DMS153 (cell line): ENCODE results near the gene HNRNPK.

Source experiments
- DNase-seq: peaks from one replicate; lab custom pipeline; 2025; lab: John Stamatoyannopoulos, UW

The HNRNPK gene

DNA sequence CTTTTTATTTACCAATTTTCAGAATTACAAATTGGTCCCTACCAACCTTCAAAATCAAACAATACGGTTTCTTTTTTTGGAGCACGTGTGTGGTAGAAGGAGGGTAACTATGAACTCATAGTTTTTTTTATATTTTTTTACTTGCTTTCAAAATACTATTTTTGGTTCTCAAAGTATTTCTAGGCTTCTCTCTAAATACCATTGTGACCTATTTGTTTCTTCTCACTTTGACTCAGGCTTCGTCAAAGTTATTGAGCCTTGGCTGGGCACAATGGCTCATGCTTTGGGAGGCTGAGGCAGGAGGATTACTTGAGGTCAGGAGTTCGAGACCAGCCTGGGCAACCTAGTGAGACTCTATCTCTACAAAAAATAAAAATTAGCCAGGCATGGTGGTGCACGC is 47.2 kb downstream of the HNRNPK start:
- DNase-seq: no peak

DNA sequence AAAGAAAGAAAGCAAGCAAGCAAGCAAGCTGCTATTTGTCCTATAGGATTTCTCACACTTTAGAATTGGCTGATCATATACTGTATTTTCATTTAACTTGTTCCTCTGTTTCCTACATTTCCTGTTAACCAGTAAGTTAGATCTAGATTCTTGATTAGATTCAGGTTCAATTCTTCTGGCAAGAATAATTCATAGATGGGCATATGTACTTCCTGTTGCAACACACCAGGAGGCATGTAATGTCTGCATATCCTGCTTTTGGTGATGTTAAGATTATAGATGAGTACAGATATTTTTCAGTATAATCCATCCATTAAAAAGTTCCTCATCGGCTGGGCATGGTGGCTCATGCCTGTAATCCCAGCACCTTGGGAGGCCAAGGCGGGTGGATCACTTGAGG is 48.0 kb downstream of the HNRNPK start:
- no peak for DNase-seq

DNA sequence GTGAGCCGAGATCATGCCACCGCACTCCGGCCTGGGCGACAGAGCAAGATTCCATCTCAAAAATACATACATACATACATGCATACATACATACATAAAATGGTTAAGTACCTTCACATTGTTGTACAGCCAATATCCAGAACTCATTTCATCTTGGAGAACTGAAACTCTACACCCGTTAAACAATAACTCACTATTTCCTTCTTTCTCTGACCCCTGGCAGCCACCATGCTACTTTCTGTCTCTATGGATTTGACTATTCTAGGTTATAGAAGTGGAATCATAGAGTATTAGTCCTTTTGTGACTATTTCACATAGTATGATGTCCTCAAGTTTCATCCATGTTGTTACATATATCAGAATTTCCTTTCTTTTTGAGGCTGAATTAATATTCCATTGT is 49.1 kb downstream of the HNRNPK start:
- DNase-seq: no peak

- DNase-seq: no peak
Observed at GRCh38 chr9:83927591-83927990, 52.4 kb downstream of the HNRNPK start.

DNA sequence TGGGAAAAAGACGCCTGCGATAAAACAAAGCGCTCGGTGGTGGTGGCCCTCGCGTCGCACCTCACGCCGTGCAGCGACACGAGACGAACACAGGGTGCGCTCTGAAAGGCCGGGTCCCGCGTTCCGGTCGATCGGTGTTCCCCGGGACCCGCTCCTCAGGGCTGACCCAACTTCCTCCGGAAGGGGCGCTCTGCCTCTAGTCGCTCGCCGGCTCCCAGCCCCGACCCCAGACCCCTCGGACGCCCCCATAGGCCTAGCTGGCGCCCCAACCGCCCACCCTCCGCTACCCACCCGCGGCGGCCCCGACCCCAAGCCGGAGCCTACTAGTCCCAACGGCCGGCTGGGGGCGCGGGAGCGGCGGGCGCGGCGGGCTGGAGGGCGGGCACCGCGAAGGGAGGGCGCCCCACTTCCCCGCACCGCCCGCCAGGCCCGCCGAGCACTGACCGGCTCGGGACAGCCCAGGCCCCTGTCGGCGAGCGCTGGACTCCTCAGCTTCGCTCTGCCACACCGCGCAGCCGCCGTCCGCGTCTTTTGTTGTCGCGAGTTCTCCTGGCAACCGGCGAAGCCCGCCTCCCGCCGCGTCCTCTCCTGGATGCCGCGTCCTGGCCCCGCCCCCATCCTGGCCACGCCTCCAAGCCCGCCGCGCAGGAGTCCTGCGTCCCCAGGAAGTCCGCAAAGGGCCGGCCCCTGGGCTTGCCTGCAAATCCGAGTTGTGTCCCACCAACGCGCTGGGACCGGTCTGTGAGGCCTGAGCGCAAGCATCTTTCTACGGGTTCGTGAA is 58.9 kb downstream of the HNRNPK start, which contains the start of gene KIF27:
Gene KIF27, minus strand, starts transcription at position 506 of the 781 bp plus-strand sequence. CDS start 5,841 bp downstream, outside the sequence.
- DNase-seq: peak; percentile 94

DNA sequence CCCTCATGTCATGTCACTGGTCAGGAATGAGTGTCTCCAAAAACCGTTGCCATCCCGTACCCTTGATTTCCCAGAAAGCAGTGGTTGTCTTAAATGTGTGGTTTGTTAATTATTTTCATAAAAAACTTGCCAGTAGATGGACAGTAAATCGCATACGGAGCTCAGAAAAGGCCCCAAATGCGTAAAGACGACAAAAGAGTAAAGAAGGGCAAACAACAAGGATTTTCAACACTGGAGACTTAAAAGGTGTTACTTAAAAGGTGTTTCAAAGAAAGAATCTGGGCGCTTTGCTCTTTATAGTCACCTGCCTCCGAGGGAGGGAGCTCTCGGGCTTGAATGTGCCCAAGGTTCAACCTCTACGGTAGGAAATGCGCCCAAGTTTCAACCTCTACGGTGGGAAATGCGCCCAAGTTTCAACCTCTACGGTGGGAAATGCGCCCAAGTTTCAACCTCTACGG is 59.5 kb downstream of the HNRNPK start:
- peak; percentile 40 for DNase-seq

DNA sequence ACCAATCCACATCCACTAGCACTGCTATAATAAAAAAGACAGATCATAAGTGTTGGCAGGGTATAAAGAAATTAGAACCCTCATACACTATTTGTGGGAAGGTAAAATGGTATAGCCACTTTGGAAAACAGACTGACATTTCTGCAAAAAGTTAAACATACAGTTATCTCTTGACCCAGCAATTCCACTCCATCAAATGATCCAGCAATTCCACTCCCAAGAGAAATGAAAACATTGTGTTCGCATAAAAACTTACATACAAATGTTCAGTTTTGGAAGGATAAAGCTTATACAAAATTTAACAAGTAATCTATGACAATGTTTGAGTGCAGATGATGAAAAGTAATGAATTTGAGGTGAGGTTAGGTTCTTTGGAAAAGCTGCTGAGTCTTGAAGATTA is 60.9 kb downstream of the HNRNPK start:
- no peak for DNase-seq
